ENCODE results near the gene TBC1D25.

DNA sequence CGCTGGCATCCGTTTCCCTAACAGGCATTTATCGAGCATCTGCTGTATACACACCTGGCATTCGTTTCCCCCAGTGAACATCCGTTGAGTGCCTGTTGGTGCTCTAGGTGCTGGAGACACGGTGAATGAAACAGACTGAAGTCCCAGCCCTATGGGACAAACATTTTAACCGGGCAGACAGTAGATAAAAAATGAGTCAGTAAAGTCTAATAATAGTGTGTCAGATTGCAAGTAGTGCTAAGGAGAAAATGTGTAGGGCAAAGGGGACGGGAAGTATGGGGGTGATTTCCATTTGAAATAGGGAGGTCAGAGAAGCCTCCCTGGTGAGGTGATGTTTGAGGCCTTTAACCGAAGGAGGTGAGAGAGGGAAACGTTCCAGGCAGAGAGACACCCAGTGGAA, 23.2 kb upstream of the TBC1D25 start:
- TF ChIP-seq, protein P1, sequence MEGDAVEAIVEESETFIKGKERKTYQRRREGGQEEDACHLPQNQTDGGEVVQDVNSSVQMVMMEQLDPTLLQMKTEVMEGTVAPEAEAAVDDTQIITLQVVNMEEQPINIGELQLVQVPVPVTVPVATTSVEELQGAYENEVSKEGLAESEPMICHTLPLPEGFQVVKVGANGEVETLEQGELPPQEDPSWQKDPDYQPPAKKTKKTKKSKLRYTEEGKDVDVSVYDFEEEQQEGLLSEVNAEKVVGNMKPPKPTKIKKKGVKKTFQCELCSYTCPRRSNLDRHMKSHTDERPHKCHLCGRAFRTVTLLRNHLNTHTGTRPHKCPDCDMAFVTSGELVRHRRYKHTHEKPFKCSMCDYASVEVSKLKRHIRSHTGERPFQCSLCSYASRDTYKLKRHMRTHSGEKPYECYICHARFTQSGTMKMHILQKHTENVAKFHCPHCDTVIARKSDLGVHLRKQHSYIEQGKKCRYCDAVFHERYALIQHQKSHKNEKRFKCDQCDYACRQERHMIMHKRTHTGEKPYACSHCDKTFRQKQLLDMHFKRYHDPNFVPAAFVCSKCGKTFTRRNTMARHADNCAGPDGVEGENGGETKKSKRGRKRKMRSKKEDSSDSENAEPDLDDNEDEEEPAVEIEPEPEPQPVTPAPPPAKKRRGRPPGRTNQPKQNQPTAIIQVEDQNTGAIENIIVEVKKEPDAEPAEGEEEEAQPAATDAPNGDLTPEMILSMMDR (IDR thresholded peaks at IDR 0.05), result no peak
- TF ChIP-seq TP53 (CRISPR knock-in tag; IDR thresholded peaks at IDR 0.05) (no peak), GABPB1 (CRISPR knock-in tag; IDR thresholded peaks at IDR 0.05) (no peak), TCF7 (CRISPR knock-in tag; IDR thresholded peaks at IDR 0.05; ENCODE audit: low read depth) (no peak), ZBTB21 (CRISPR knock-in tag; IDR thresholded peaks at IDR 0.05; ENCODE audit: borderline replicate concordance) (no peak), PREB (CRISPR knock-in tag; IDR thresholded peaks at IDR 0.05; ENCODE audit: borderline replicate concordance) (no peak), PRRX2 (CRISPR knock-in tag; IDR thresholded peaks at IDR 0.05) (no peak)
- TF ChIP-seq, protein P2, sequence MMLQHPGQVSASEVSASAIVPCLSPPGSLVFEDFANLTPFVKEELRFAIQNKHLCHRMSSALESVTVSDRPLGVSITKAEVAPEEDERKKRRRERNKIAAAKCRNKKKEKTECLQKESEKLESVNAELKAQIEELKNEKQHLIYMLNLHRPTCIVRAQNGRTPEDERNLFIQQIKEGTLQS (CRISPR knock-in tag; conservative IDR thresholded peaks at IDR 0.05), result no peak
- TF ChIP-seq, protein P3, sequence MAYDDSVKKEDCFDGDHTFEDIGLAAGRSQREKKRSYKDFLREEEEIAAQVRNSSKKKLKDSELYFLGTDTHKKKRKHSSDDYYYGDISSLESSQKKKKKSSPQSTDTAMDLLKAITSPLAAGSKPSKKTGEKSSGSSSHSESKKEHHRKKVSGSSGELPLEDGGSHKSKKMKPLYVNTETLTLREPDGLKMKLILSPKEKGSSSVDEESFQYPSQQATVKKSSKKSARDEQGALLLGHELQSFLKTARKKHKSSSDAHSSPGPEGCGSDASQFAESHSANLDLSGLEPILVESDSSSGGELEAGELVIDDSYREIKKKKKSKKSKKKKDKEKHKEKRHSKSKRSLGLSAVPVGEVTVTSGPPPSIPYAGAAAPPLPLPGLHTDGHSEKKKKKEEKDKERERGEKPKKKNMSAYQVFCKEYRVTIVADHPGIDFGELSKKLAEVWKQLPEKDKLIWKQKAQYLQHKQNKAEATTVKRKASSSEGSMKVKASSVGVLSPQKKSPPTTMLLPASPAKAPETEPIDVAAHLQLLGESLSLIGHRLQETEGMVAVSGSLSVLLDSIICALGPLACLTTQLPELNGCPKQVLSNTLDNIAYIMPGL (CRISPR knock-in tag; IDR thresholded peaks at IDR 0.05), result no peak
- TF ChIP-seq, protein P4, sequence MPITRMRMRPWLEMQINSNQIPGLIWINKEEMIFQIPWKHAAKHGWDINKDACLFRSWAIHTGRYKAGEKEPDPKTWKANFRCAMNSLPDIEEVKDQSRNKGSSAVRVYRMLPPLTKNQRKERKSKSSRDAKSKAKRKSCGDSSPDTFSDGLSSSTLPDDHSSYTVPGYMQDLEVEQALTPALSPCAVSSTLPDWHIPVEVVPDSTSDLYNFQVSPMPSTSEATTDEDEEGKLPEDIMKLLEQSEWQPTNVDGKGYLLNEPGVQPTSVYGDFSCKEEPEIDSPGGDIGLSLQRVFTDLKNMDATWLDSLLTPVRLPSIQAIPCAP (CRISPR knock-in tag; IDR thresholded peaks at IDR 0.05), result no peak
- TF ChIP-seq, protein P5, sequence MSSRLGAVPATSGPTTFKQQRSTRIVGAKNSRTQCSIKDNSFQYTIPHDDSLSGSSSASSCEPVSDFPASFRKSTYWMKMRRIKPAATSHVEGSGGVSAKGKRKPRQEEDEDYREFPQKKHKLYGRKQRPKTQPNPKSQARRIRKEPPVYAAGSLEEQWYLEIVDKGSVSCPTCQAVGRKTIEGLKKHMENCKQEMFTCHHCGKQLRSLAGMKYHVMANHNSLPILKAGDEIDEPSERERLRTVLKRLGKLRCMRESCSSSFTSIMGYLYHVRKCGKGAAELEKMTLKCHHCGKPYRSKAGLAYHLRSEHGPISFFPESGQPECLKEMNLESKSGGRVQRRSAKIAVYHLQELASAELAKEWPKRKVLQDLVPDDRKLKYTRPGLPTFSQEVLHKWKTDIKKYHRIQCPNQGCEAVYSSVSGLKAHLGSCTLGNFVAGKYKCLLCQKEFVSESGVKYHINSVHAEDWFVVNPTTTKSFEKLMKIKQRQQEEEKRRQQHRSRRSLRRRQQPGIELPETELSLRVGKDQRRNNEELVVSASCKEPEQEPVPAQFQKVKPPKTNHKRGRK (CRISPR knock-in tag; IDR thresholded peaks at IDR 0.05; ENCODE audit: borderline replicate concordance), result no peak

All from WTC11 (cell line).